ENCODE measurements around the gene OR51S1. TPM values are rescaled to one million over a fixed set of nuclear protein-coding genes. Genes with fewer than 3 reads are reported as not detected.
"Not testable (repeated sequence)": the region's sequence is repeated elsewhere in the genome, so short reads cannot be mapped to it uniquely, and the experiment has no call there.

OR51S1 gene
- not detected for polyA plus RNA-seq (2013, experiment 1 of 2; ENCODE audit: insufficient read length)
- not detected for polyA plus RNA-seq (2013, experiment 2 of 2; ENCODE audit: insufficient read length)

- no peak for DNase-seq
Observed at GRCh38 chr11:4848908-4849532, at the start of gene OR51S1. OR51S1 (minus strand) TSS chr11:4849208; CDS start chr11:4849208, 0 bp downstream.

GRCh38 chr11:4891996-4892640 lies 43.1 kb upstream of the OR51S1 start:
- peak; percentile 92 for DNase-seq

- DNase-seq = no peak
Observed at GRCh38 chr11:4890279-4890678, 41.3 kb upstream of the OR51S1 start.

DNA sequence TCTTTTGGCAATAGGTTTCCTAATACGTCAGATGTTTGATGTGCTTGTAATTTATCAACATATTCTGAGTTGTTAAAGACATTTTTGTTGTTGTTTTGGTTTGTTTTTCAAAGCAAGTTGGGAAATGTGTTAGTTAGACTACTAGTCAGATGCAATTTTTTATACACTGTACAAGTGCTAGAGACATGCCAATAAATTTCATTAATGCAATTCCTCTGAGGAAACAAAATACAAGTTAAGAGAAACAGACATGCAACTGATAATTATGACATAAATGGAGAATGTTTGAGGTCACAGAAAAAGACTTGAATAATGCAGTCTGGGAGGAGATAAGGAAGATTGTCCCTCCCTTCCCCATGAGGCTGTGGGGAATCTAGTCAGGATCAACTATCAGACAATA lies 38.6 kb upstream of the OR51S1 start:
- no peak for DNase-seq

DNA sequence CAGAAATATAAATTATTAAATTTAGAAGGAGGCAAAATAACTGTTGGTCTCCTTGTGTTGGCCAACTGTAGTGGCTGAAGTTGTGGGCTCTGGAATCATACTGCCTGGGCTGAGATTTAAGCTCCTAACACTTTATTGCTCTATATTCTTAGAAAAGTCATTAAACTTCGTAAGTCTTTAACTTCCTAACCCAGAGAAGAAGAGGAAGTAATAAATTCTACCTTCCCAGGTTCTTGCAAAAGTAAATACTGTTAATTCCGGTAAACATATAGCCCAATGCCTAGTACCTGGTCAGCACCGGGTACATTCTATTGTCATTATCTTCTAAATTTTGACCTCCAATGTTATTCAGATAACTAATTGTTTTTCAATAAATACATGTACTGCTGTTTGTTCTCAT lies 37.2 kb upstream of the OR51S1 start:
- no peak for DNase-seq

GRCh38 chr11:4884361-4884760 lies 35.4 kb upstream of the OR51S1 start:
- DNase-seq = no peak

GRCh38 chr11:4882543-4882942 lies 33.5 kb upstream of the OR51S1 start:
- no peak for DNase-seq

GRCh38 chr11:4881860-4882500 lies 33.0 kb upstream of the OR51S1 start, which contains the start of gene OR51T1:
OR51T1 (plus strand) TSS chr11:4881900; CDS start chr11:4881900, 0 bp downstream.
- peak; percentile 67 for DNase-seq

- no peak for DNase-seq
Observed at GRCh38 chr11:4881188-4881587, 32.2 kb upstream of the OR51S1 start.

- DNase-seq = peak; percentile 10
Observed at GRCh38 chr11:4865855-4866254, 16.8 kb upstream of the OR51S1 start.

- no peak for DNase-seq
Observed at GRCh38 chr11:4863876-4864275, 14.9 kb upstream of the OR51S1 start.

DNA sequence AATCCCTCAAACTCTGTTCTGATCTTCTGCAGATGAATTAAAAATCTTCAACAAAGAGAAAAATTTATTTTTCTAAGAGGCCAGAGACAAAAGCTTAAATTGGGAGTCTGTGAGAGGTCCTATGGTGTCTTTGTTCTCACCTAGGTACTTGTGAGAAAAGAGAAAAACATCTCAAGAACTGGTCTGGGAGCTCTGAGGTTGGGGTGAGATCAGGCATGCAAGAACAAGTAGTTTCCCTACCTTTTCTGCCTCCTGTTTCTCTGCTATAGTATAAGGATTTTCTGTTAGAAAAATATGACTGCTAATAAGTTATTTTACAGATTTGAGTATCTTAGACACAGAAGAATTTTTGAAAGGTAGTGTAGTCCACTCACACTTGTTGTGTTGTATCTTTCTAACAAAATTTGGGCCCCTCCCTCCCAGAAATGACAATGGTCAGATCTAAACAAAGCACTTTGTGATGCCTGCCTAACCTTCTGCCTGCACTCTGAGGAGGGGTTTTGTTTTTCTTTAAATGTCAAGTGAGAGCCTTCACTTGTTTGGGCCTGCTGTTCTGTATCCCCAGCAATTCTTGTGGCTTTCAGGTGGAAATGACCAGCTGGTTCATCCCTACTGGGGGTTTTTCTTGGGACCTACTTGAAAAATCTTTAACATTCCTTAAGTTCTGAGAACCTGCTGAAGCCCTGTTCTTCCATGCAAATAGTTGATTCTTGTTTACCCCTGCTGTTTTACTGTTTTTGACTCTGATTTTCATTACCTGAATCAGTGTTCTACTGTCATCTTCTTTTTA lies 13.6 kb upstream of the OR51S1 start:
- DNase-seq = no peak

GRCh38 chr11:4854286-4854685 lies 5.3 kb upstream of the OR51S1 start:
- not testable (repeated sequence) for DNase-seq

DNA sequence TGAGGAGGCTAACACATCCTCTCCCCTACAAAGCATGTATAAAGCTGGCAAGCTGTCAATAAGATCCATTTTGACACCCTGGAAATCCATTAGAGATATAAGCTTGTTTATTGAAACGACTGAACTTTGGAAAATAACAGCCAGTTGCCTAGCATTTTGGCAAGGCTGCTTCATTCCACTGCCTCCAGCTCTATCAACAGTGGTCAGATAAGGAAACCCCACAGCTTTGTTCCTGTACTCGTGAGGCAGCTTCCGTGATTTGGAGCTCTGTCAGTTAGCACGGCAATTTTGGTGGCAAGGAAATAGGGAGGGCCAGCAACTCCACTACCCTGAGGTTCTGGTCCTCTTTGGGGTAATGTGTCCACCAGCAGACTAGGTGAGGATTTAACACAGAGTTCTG lies 2.0 kb upstream of the OR51S1 start:
- no peak for DNase-seq

DNA sequence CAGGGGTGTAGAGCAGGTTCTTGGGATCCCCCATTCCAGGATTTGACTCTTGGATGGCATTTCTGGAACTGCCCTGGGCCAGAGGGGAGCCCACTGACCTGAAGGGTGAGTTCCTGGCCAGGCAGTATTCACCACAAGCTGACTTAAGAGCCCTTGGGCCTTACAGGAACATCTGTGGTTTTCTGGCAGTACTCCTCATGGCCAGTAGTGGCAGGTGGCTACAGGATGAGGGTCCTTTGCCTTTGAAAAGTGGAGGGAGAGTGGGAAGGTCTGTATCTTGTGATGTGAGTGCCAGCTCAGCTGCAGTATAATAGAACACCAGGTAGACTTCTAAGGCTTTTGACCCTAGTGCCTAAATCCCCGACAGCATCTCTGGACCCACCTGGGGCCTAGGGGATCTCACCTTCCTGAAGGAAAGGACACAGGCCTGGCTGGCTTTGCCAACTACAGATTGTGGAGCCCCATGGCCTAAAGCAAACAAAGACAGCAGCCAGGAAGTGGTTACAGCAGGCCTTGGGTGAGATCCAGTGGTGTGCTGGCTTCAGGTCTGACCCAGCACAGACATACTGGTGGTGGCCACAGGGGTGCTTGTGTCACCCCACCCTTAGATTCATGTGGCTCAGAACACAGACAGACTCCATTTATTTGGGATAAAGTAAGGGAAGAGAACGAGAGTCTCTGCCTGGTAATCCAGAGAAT lies 9.0 kb downstream of the OR51S1 start:
- DNase-seq = no peak

DNA sequence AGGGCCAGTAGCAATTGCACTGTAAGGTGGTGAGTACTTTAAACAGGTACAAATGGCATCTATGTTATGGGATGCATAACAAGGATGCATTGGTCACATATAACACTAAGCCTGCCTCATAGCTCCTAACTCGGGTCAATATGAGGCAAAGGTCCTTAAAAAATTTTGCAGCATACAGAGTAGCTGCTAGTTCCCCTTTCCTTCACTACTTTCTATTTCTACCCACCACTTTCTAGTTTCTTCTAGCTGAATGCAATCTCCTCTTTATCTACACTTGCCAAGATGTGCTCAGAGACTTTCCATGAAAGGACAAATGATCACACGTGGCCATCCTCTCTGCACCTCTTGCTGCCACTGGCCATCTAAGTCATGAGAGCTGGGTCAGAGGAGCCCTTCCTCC lies 18.1 kb downstream of the OR51S1 start:
- DNase-seq = no peak

- DNase-seq = no peak
Observed at GRCh38 chr11:4830346-4830745, 18.7 kb downstream of the OR51S1 start.

- peak; percentile 42 for DNase-seq
Observed at GRCh38 chr11:4826425-4826824, 22.6 kb downstream of the OR51S1 start.

DNA sequence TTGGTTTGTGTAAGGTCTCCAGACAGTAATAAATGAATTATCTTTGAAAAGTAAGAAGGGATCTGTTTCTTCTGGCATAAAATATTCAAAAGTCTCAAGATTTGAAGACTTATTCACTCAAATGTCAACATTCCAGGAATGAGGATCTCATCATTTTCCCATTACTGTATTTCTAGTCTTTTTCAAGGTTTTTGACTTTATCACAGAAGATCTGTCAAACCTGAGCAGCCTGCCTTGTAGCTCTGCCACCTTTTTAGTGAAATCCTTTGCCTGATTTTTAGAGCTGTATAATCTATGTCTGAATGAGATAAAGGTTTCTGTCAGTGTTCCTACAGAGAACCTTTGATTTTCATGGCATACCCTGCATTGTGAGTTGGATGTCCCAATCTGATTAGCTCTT lies 23.9 kb downstream of the OR51S1 start:
- DNase-seq = no peak

- no peak for DNase-seq
Observed at GRCh38 chr11:4821021-4821420, 28.0 kb downstream of the OR51S1 start, which contains the start of gene OR51F2. OR51F2 (plus strand) TSS chr11:4821321; CDS start chr11:4821422, 101 bp downstream.

DNA sequence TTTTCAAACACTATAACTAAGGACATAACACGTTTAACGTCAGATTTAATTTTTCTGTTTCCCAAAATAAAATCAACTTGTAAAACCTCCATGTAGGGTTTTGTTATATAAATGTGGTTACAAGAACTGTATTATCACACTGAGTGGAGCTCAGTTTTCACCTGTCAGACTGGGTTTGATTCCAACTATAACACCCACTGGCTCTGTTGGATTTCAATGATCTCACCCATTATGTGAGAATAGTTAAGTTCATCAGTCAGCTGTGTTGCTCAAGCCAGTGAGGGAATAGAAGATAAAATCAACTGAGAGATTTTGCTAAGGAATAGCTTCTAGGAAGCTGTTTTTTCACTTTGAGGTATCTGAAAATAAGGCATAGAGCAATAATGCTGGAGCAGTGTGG lies 39.8 kb downstream of the OR51S1 start:
- DNase-seq = no peak

DNA sequence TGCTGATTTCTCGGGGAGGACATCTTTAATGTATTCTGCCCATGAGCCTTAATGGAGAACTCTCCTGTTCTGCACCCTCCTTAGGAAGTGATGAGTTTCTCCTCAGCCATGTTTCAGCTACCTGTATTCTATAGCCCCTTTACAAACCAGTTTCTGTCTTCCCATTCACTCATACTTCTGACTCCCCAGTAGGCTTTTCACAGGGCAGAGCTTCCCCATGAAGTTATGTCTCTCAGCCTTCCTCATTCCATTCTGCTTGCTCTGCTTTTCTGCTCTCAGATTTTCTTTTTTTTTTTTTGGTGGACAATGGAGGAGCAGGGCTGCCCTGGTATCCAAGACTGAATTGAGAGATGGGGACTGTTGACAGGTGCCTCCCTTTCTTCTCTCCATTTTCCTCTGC lies 40.5 kb downstream of the OR51S1 start:
- DNase-seq = no peak
